Body of pancreas (tissue), 4 donors: ENCODE results near the gene SLC30A3.

Experiments
- POLR2A ChIP-seq, 3 donors: fragments of 450-650 bp; IDR thresholded peaks; one replicate each; pipeline ENCODE4 v1.6.1; 2016; ENCODE audit warnings: antibody characterized with exemption in 3 of 3, mild to moderate bottlenecking in 2 of 3
- TF ChIP-seq, protein P1 (sequence below), 7 experiments: fragments of 450-650 bp in 4 of 7; fragments of 200-600 bp in 3 of 7; sonication (generic) in 3 of 7; IDR thresholded peaks; one replicate each; pipeline ENCODE4 v1.5.1; 2016 to 2019; ENCODE audit warnings: antibody characterized with exemption in 7 of 7

DNA sequence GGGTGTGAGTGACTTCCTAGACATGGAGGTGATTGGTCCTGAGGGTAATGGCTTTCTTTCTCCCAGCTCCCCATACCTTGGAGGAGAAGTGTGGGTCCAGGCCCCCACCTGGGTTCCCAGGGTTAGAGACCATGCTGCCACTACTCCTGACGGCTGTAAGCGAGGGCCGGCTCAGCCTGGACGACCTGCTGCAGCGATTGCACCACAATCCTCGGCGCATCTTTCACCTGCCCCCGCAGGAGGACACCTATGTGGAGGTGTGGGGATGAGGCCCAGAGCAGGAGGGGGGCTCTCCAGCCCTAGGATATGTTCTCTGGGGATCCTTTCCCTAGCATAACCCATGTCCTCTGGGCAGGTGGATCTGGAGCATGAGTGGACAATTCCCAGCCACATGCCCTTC lies 23.9 kb downstream of the SLC30A3 start:
- TF ChIP-seq, protein P1, sequence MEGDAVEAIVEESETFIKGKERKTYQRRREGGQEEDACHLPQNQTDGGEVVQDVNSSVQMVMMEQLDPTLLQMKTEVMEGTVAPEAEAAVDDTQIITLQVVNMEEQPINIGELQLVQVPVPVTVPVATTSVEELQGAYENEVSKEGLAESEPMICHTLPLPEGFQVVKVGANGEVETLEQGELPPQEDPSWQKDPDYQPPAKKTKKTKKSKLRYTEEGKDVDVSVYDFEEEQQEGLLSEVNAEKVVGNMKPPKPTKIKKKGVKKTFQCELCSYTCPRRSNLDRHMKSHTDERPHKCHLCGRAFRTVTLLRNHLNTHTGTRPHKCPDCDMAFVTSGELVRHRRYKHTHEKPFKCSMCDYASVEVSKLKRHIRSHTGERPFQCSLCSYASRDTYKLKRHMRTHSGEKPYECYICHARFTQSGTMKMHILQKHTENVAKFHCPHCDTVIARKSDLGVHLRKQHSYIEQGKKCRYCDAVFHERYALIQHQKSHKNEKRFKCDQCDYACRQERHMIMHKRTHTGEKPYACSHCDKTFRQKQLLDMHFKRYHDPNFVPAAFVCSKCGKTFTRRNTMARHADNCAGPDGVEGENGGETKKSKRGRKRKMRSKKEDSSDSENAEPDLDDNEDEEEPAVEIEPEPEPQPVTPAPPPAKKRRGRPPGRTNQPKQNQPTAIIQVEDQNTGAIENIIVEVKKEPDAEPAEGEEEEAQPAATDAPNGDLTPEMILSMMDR (IDR thresholded peaks at IDR 0.05), result no peak
- no peak for TF ChIP-seq POLR2A (IDR thresholded peaks at IDR 0.05)
